22Rv1 (cell line): ENCODE results near the gene WIPF1.

Experiments used
- H3K27ac ChIP-seq: fragments of 450-650 bp; 2 replicates; pipeline ENCODE4 v1.5.1; 2017
- CTCF ChIP-seq: fragments of 450-650 bp; IDR thresholded peaks from 2 replicates; pipeline ENCODE4 v1.5.1; 2017; ENCODE audit warnings: mild to moderate bottlenecking
- ZFX ChIP-seq: fragments of 450-650 bp; IDR thresholded peaks from 2 replicates; pipeline ENCODE4 v1.6.1; 2017; ENCODE audit warnings: antibody characterized with exemption, borderline replicate concordance

WIPF1 gene

GRCh38 chr2:174611854-174612253 lies 14.2 kb upstream of the WIPF1 start:
- no peak overlapping the region for H3K27ac ChIP-seq
- TF ChIP-seq ZFX (no peak), CTCF (no peak)

- H3K27ac ChIP-seq: no peak overlapping the region
- TF ChIP-seq CTCF (no peak), ZFX (no peak)
These were observed 13.4 kb upstream of the WIPF1 start for GRCh38 chr2:174611006-174611405.

- no peak for TF ChIP-seq ZFX
- TF ChIP-seq CTCF: no peak
- no peak overlapping the region for H3K27ac ChIP-seq
These were observed 12.8 kb upstream of the WIPF1 start for GRCh38 chr2:174610243-174610995.

- TF ChIP-seq CTCF: no peak
- TF ChIP-seq ZFX: no peak
- no peak overlapping the region for H3K27ac ChIP-seq
These were observed 11.7 kb upstream of the WIPF1 start for GRCh38 chr2:174609261-174609660.

- no peak for TF ChIP-seq ZFX
- no peak for TF ChIP-seq CTCF
These were observed 11.2 kb upstream of the WIPF1 start for GRCh38 chr2:174608866-174609214.

GRCh38 chr2:174607989-174608865 lies 10.6 kb upstream of the WIPF1 start:
- TF ChIP-seq CTCF (no peak), ZFX (no peak)
- no peak overlapping the region for H3K27ac ChIP-seq

More at GRCh38 chr2:174608866-174609214, 11.2 kb upstream of the WIPF1 start:
- H3K27ac ChIP-seq: no peak overlapping the region

- H3K27ac ChIP-seq: no peak overlapping the region
- no peak for TF ChIP-seq ZFX
- TF ChIP-seq CTCF: no peak
These were observed 10.0 kb upstream of the WIPF1 start for GRCh38 chr2:174607584-174607983.
